Liver (tissue), 3 donors: ENCODE measurements around the gene EP400.

ENCODE experiments used
- CTCF ChIP-seq: fragments of 150-350 bp; IDR thresholded peaks from 2 replicates; pipeline ENCODE4 v1.5.1; 2017; ENCODE audit warnings: improper control_type of control experiment, low read depth, low read length; ENCODE audit not compliant: missing input control
- EGR1 ChIP-seq, 2 donors: IDR thresholded peaks; 2 replicates each; pipeline ENCODE4 v1.6.1; 2016 to 2018; ENCODE audit warnings: antibody characterized with exemption in 2 of 2, low read depth in 2 of 2
- GABPA ChIP-seq, 2 donors: IDR thresholded peaks in 1 of 2; conservative IDR thresholded peaks in 1 of 2; 2 replicates each; pipeline ENCODE4 v1.6.1; 2016; ENCODE audit warnings: antibody characterized with exemption in 2 of 2, mild to moderate bottlenecking in 1 of 2, moderate library complexity in 1 of 2
- HNF4A ChIP-seq, 2 donors: conservative IDR thresholded peaks; 2 replicates each; pipeline ENCODE4 v1.6.1; 2016; ENCODE audit warnings: antibody characterized with exemption in 2 of 2, mild to moderate bottlenecking in 2 of 2
- JUND ChIP-seq, 2 donors: IDR thresholded peaks; 2 replicates each; pipeline ENCODE4 v1.6.1; 2016; ENCODE audit warnings: antibody characterized with exemption in 2 of 2
- MAX ChIP-seq: IDR thresholded peaks from 2 replicates; pipeline ENCODE4 v1.6.1; 2016; ENCODE audit warnings: antibody characterized with exemption
- RXRA ChIP-seq, 2 donors: IDR thresholded peaks; 2 replicates each; pipeline ENCODE4 v1.6.1; 2017 to 2018; ENCODE audit warnings: antibody characterized with exemption in 2 of 2, mild to moderate bottlenecking in 1 of 2
- TAF1 ChIP-seq: conservative IDR thresholded peaks from 2 replicates; pipeline ENCODE4 v1.6.1; 2016; ENCODE audit warnings: antibody characterized with exemption, mild to moderate bottlenecking
- YY1 ChIP-seq: IDR thresholded peaks from 2 replicates; pipeline ENCODE4 v1.6.1; 2016; ENCODE audit warnings: antibody characterized with exemption, mild to moderate bottlenecking
- ZBTB33 ChIP-seq: IDR thresholded peaks from 2 replicates; pipeline ENCODE4 v1.6.1; 2016; ENCODE audit warnings: antibody characterized with exemption
- donor health status: healthy.
- donor health status: healthy.

GRCh38 chr12:132040906-132041606 lies 91.3 kb downstream of the EP400 start:
- TF ChIP-seq CTCF (no peak), MAX (no peak), EGR1 (IDR thresholded peaks at IDR 0.05; ENCODE audit: low read depth in 2 of 2) (no peak), TAF1 (no peak), RXRA (IDR thresholded peaks at IDR 0.05) (no peak), ZBTB33 (no peak), JUND (IDR thresholded peaks at IDR 0.05) (no peak), GABPA (IDR thresholded peaks at IDR 0.05 in 1 of 2, conservative IDR thresholded peaks at IDR 0.05 in 1 of 2) (no peak), YY1 (no peak), HNF4A (conservative IDR thresholded peaks at IDR 0.05) (no peak)
